Skeletal muscle tissue (tissue), 4 donors: ENCODE results near the gene B3GAT1. TPM values are rescaled to one million over a fixed set of nuclear protein-coding genes. Genes with fewer than 3 reads are reported as not detected.
"Not testable (repeated sequence)": the region's sequence is repeated elsewhere in the genome, so short reads cannot be mapped to it uniquely, and the experiment has no call there.

Experiments used
- H3K27ac ChIP-seq: one replicate; pipeline ENCODE4 v1.7.0; 2013; ENCODE audit warnings: mild to moderate bottlenecking, low read depth, low read length, inconsistent platforms
- H3K27me3 ChIP-seq, 3 donors: one replicate each; pipeline ENCODE4 v1.7.0; 2013; ENCODE audit warnings: low read length in 3 of 3; ENCODE audit not compliant: control insufficient read depth in 3 of 3, insufficient read depth in 3 of 3
- H3K36me3 ChIP-seq, 3 donors: one replicate each; pipeline ENCODE4 v1.7.0; 2013; ENCODE audit warnings: low read length in 3 of 3; ENCODE audit not compliant: control insufficient read depth in 3 of 3, insufficient read depth in 3 of 3
- H3K4me1 ChIP-seq, 3 donors: one replicate each; pipeline ENCODE4 v1.7.0; 2013; ENCODE audit warnings: low read length in 3 of 3, mild to moderate bottlenecking in 3 of 3; ENCODE audit not compliant: control insufficient read depth in 3 of 3, insufficient read depth in 3 of 3
- H3K4me3 ChIP-seq, 3 donors: one replicate each; pipeline ENCODE4 v1.7.0; 2013; ENCODE audit warnings: low read length in 3 of 3
- H3K9ac ChIP-seq, 3 donors: one replicate each; pipeline ENCODE4 v1.7.0; 2013; ENCODE audit warnings: low read length in 3 of 3, mild to moderate bottlenecking in 3 of 3, moderate library complexity in 2 of 3, low read depth in 1 of 3
- H3K9me3 ChIP-seq, 3 donors: one replicate each; pipeline ENCODE4 v1.7.0; 2013; ENCODE audit warnings: low read length in 3 of 3; ENCODE audit not compliant: control insufficient read depth in 3 of 3
- total RNA-seq: library from RNA; depleted of rRNA; stranded (reverse); fragments of >200 nt; gene quantifications from one replicate; pipeline ENCODE4 v1.2.3, GENCODE V29; 2014
- donor health status: Osteomylitis.

The B3GAT1 gene
- total RNA-seq, 1 donor from 2014 or later: under 0.01 TPM

- H3K4me3 ChIP-seq: no peak overlapping the region
- H3K36me3 ChIP-seq: no peaks in the 10 kb centered on the region
- no peak overlapping the region for H3K9ac ChIP-seq
- H3K27ac ChIP-seq: no peak overlapping the region
- H3K9me3 ChIP-seq: no peaks in the 10 kb centered on the region
- no peaks in the 10 kb centered on the region for H3K4me1 ChIP-seq
- H3K27me3 ChIP-seq: peaks cover 0 to 5% (median 0%) of the 10 kb centered on the region in 3 donors
Measured at GRCh38 chr11:134350381-134350780, 61.7 kb downstream of the B3GAT1 start.

- H3K9ac ChIP-seq: no peak overlapping the region
- H3K27me3 ChIP-seq: peaks cover 0 to 5% (median 0%) of the 10 kb centered on the region in 3 donors
- H3K27ac ChIP-seq: no peak overlapping the region
- no peaks in the 10 kb centered on the region for H3K36me3 ChIP-seq
- no peaks in the 10 kb centered on the region for H3K4me1 ChIP-seq
- H3K9me3 ChIP-seq: no peaks in the 10 kb centered on the region
- H3K4me3 ChIP-seq: no peak overlapping the region
Measured at GRCh38 chr11:134349802-134350355, 62.2 kb downstream of the B3GAT1 start.

DNA sequence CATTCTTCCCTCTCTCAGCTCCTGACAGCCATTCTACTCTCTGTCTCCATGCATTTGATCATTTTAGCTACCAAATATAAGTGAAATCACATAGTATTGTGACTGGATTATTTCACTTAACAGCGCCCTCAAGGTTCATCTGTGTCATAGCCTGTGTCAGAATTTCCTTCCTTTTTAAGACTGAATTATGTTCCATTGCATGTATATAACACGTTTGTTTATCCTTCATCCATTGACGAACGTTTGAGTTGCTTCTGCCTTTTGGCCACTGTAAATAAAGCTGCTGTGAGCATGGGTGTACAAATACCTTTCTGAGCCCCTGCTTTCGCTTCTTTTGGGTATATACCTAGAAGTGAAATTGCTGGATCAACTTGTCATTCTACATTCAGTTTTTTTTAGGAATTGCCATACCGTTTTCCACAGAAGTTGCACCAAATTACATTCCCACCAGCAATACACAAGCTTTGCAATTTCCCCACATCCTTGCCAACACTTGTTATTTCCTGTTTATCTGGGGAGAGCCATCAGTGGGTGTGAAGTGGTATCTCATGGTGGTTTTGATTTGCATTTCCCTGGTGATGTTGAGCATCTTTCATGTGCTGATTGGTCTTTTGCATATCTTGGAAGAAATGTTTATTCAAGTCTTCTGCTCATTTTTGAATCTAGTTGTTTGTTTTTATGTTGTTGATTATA lies 62.8 kb downstream of the B3GAT1 start:
- Histone ChIP-seq H3K4me1 (no peaks in the 10 kb centered on the region), H3K9ac (no peak overlapping the region), H3K27me3 (peaks cover 0 to 5% (median 0%) of the 10 kb centered on the region in 3 donors), H3K9me3 (no peaks in the 10 kb centered on the region), H3K27ac (no peak overlapping the region), H3K4me3 (no peak overlapping the region), H3K36me3 (no peaks in the 10 kb centered on the region)

DNA sequence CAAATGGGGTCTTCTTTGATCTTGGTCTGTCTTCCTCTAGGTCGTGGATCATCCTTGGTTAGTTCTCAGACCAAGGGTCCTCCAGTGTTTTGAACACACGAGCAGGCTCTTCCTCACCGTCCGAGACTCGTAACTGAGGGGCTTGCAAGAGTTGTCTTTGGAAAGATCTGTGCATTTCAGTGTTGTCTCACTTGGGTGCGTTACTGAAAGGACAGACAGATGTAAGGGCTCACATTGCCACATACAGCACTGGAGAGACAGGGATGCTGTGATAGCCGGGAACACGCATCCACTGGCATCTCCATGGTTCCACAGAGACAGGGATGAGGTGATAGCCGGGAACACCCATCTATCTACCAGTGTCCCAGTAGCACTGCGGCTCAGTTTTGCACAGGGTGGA lies 64.6 kb downstream of the B3GAT1 start:
- H3K9ac ChIP-seq: no peak overlapping the region
- H3K27me3 ChIP-seq: peaks cover 5 to 9% (median 8%) of the 10 kb centered on the region in 3 donors
- no peaks in the 10 kb centered on the region for H3K9me3 ChIP-seq
- no peak overlapping the region for H3K4me3 ChIP-seq
- no peaks in the 10 kb centered on the region for H3K4me1 ChIP-seq
- no peak overlapping the region for H3K27ac ChIP-seq
- no peaks in the 10 kb centered on the region for H3K36me3 ChIP-seq

- Histone ChIP-seq H3K36me3 (no peaks in the 10 kb centered on the region), H3K9ac (no peak overlapping the region), H3K27ac (no peak overlapping the region), H3K4me3 (no peak overlapping the region), H3K4me1 (no peaks in the 10 kb centered on the region), H3K27me3 (peaks cover 5 to 9% (median 8%) of the 10 kb centered on the region in 3 donors), H3K9me3 (no peaks in the 10 kb centered on the region)
Measured at GRCh38 chr11:134346976-134347350, 65.1 kb downstream of the B3GAT1 start.

DNA sequence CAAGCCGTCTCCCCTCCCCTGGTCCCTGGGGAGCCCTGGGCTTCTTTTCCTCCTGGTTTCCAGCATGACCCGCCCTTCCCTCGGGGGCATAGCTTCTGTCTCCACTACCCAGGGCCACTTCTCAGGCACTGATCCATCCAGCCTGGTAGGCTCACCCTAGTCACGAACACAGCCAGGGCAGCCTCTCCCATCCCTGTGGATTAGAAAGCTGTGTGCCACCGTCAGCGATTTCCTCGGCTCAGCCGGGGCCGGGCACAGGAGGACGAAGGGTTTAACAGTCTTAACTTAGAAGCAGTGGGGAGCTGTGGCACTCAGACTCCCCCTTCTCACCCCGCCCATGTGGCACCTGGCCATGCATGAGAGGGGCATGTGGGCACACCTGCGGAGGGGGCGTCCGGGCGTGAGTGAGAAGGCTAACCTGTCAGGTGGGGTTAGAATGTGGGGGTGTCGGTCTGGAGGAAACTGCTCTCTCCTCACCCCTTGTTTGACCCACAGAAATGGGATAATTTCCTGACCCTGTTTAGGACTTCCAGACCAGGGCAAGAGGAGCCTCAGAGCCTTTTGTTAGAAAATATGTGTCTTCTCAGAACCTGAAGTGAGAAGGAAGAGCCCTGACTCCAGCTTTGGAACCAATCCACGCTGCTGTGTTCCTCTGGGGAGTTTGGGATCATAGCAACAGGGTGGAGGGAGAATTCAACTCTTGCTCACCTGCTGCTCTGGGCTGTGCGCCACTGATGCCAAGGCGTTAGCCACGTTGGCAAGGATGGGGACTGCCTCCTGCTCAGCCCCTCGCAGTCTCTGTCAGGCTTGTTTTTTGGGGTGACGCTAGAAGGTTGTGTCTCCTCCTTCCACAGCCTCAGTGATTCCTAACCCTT lies 65.7 kb downstream of the B3GAT1 start:
- no peaks in the 10 kb centered on the region for H3K36me3 ChIP-seq
- peaks cover 5 to 9% (median 8%) of the 10 kb centered on the region in 3 donors for H3K27me3 ChIP-seq
- no peaks in the 10 kb centered on the region for H3K9me3 ChIP-seq
- H3K4me3 ChIP-seq: no peak overlapping the region
- no peak overlapping the region for H3K9ac ChIP-seq
- H3K4me1 ChIP-seq: no peaks in the 10 kb centered on the region
- no peak overlapping the region for H3K27ac ChIP-seq

- Histone ChIP-seq H3K36me3 (no peaks in the 10 kb centered on the region), H3K4me3 (no peak overlapping the region), H3K27me3 (peaks cover 5 to 9% (median 8%) of the 10 kb centered on the region in 3 donors), H3K27ac (no peak overlapping the region), H3K9ac (no peak overlapping the region), H3K9me3 (no peaks in the 10 kb centered on the region), H3K4me1 (no peaks in the 10 kb centered on the region)
Measured at GRCh38 chr11:134345237-134345550, 66.8 kb downstream of the B3GAT1 start.

DNA sequence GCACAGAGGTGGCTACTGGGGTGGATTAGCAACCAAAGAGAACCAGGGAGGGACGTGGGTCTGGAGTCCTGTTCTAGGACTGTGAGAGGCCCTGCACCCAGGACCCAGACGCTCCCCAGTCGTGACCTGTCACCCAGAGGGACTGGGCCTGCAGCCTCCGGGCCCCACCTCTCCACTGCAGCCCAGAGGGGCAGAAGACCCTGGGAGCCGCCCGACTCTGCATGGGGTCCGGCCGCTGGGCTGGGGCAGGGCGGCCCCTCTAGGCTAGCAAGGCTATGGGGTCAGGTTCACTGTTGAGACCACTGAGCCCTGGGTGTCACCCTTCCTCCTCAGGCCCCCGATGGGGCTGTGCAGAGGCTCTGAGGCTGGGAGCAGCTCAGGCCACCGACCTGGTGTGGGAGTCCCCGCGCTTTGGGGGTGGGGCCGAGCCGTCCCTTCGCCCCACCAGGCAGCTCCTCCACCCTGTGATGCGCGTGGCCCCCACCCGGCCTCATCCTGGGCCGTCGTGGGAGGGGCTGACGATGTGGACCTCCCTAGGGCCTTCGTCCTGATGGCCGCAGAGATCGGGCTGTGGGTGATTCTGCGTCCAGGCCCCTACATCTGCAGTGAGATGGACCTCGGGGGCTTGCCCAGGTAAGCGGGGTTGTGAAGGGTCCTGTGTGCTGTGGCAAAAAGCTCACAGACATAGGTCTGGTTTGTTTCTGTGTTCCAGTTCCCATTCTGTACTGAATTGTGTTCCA lies 67.4 kb downstream of the B3GAT1 start:
- H3K36me3 ChIP-seq, H3K27ac ChIP-seq, H3K9ac ChIP-seq, H3K9me3 ChIP-seq, H3K27me3 ChIP-seq, H3K4me3 ChIP-seq, H3K4me1 ChIP-seq: not testable (repeated sequence)

- H3K36me3 ChIP-seq: no peaks in the 10 kb centered on the region
- H3K27ac ChIP-seq: no peak overlapping the region
- H3K9ac ChIP-seq: no peak overlapping the region
- peaks cover 5 to 9% (median 8%) of the 10 kb centered on the region in 3 donors for H3K27me3 ChIP-seq
- no peak overlapping the region for H3K4me3 ChIP-seq
- H3K4me1 ChIP-seq: no peaks in the 10 kb centered on the region
- H3K9me3 ChIP-seq: no peaks in the 10 kb centered on the region
Measured at GRCh38 chr11:134343646-134344045, 68.4 kb downstream of the B3GAT1 start.
